Cardiac muscle cell (in vitro differentiated cells and primary cell): Measurements from ENCODE around the gene GAS7. TPM values are rescaled to one million over a fixed set of nuclear protein-coding genes. Genes with fewer than 3 reads are reported as not detected.
A peak's percentile ranks its signal among the peaks of the same experiment; 100 is the strongest.

Experiments used
- DNase-seq, 2 donors: peaks; one replicate each; pipeline versions ENCODE4 v3.0.0 to v3.0.0-alpha.2; 2010 to 2017; ENCODE audit warnings: low read depth in 1 of 2, low spot score in 1 of 2
- H3K27ac ChIP-seq: fragments of 200-600 bp; sonication (generic); 2 replicates; pipeline ENCODE4 v1.5.1; 2016
- H3K27me3 ChIP-seq: fragments of 200-600 bp; sonication (generic); 2 replicates; pipeline ENCODE4 v1.6.0; 2016; ENCODE audit warnings: control low read depth
- H3K36me3 ChIP-seq: fragments of 200-600 bp; sonication (generic); 2 replicates; pipeline ENCODE4 v1.5.1; 2016; ENCODE audit warnings: control low read depth
- H3K4me1 ChIP-seq: fragments of 200-600 bp; sonication (generic); 2 replicates; pipeline ENCODE4 v1.8.1; 2017; ENCODE audit warnings: low read depth, mild to moderate bottlenecking, mixed run types
- H3K4me3 ChIP-seq: fragments of 200-600 bp; sonication (generic); 2 replicates; pipeline ENCODE4 v1.5.1; 2016; ENCODE audit warnings: mild to moderate bottlenecking
- H3K9me3 ChIP-seq: fragments of 200-600 bp; sonication (generic); 2 replicates; pipeline ENCODE4 v1.5.1; 2017; ENCODE audit warnings: low read depth, mild to moderate bottlenecking, control low read depth
- CTCF ChIP-seq: IDR thresholded peaks from 2 replicates; pipeline ENCODE4 v1.5.1; 2012; ENCODE audit warnings: low read depth, mild to moderate bottlenecking, low read length
- polyA plus RNA-seq: library from polyadenylated mRNA; unstranded; fragments of >200 nt; fragmentation: Nextera tagmentation; extraction: Ambion mirVana; gene quantifications from 2 replicates; pipeline ENCODE4 v1.2.1, GENCODE V29; 2016
- total RNA-seq: library from RNA; depleted of rRNA; stranded (reverse); fragments of >200 nt; gene quantifications from 2 replicates; pipeline ENCODE4 v1.2.3, GENCODE V29; 2016

The GAS7 gene
- total and polyA plus RNA-seq, 2 experiments from 2014 or later: 6.1 to 13.5 TPM

GRCh38 chr17:9887508-9887907, 310.9 kb downstream of the GAS7 start:
- no peaks in the 10 kb centered on the region for H3K36me3 ChIP-seq
- no peak overlapping the region for H3K27ac ChIP-seq
- TF ChIP-seq CTCF: no peak
- no peaks in the 10 kb centered on the region for H3K9me3 ChIP-seq
- peaks cover 8% of the 10 kb centered on the region for H3K27me3 ChIP-seq
- DNase-seq: no peak
- H3K4me3 ChIP-seq: no peak overlapping the region
- no peaks in the 10 kb centered on the region for H3K4me1 ChIP-seq

GRCh38 chr17:9886141-9886930, 312.1 kb downstream of the GAS7 start:
- no peak overlapping the region for H3K27ac ChIP-seq
- H3K36me3 ChIP-seq: no peaks in the 10 kb centered on the region
- no peaks in the 10 kb centered on the region for H3K9me3 ChIP-seq
- peaks cover 8% of the 10 kb centered on the region for H3K27me3 ChIP-seq
- no peaks in the 10 kb centered on the region for H3K4me1 ChIP-seq
- H3K4me3 ChIP-seq: no peak overlapping the region
- no peak for DNase-seq
- no peak for TF ChIP-seq CTCF

- Histone ChIP-seq H3K36me3 (no peaks in the 10 kb centered on the region), H3K27me3 (peaks cover 6% of the 10 kb centered on the region), H3K4me1 (no peaks in the 10 kb centered on the region), H3K9me3 (no peaks in the 10 kb centered on the region), H3K27ac (no peak overlapping the region), H3K4me3 (no peak overlapping the region)
- no peak for TF ChIP-seq CTCF
- no peak for DNase-seq
These were observed 315.0 kb downstream of the GAS7 start for GRCh38 chr17:9883451-9883850.

- Histone ChIP-seq H3K4me1 (no peaks in the 10 kb centered on the region), H3K4me3 (no peak overlapping the region), H3K36me3 (no peaks in the 10 kb centered on the region), H3K27me3 (no peaks in the 10 kb centered on the region), H3K9me3 (no peaks in the 10 kb centered on the region), H3K27ac (no peak overlapping the region)
- peak in 1 of 2 donors; percentile 64 for DNase-seq
- TF ChIP-seq CTCF: no peak
These were observed 317.8 kb downstream of the GAS7 start for GRCh38 chr17:9880582-9880999.

GRCh38 chr17:9878786-9879525, 319.4 kb downstream of the GAS7 start:
- no peaks in the 10 kb centered on the region for H3K9me3 ChIP-seq
- peak in 1 of 2 donors; percentile 54 for DNase-seq
- TF ChIP-seq CTCF: no peak
- no peak overlapping the region for H3K4me3 ChIP-seq
- no peak overlapping the region for H3K27ac ChIP-seq
- no peaks in the 10 kb centered on the region for H3K36me3 ChIP-seq
- H3K27me3 ChIP-seq: no peaks in the 10 kb centered on the region
- H3K4me1 ChIP-seq: no peaks in the 10 kb centered on the region
